ENCODE results near the gene ACADSB.

The ACADSB gene

DNA sequence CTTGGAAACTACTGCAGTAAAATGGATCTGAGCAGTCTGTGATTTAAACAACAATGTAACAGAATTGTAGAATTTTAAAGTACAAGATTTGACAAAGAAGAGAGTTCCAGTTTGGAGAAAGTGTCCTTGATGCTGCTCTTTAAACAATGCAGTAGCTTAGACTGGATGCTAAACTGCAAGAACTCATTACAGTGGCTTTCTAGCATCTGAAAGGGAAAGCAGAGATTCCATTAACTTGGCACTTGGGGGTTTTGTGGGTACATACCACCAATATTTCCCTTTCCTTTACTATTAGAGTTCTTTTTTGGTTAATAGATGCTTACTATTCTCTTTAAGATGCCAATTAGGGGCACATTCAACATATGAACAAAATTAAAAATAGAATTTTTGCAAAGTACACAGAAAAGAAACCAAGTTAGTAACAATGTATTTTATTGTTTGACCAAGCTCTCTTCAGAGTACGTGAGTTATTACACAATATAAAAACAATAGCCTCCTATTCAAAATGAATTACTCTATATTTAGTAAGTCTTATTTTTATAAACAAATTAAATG lies 16.7 kb upstream of the ACADSB start:
- TF ChIP-seq, protein P1, sequence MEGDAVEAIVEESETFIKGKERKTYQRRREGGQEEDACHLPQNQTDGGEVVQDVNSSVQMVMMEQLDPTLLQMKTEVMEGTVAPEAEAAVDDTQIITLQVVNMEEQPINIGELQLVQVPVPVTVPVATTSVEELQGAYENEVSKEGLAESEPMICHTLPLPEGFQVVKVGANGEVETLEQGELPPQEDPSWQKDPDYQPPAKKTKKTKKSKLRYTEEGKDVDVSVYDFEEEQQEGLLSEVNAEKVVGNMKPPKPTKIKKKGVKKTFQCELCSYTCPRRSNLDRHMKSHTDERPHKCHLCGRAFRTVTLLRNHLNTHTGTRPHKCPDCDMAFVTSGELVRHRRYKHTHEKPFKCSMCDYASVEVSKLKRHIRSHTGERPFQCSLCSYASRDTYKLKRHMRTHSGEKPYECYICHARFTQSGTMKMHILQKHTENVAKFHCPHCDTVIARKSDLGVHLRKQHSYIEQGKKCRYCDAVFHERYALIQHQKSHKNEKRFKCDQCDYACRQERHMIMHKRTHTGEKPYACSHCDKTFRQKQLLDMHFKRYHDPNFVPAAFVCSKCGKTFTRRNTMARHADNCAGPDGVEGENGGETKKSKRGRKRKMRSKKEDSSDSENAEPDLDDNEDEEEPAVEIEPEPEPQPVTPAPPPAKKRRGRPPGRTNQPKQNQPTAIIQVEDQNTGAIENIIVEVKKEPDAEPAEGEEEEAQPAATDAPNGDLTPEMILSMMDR (IDR thresholded peaks at IDR 0.05), result no peak
- no peak for TF ChIP-seq ZFX (IDR thresholded peaks at IDR 0.05; ENCODE audit: borderline replicate concordance)
- no peak overlapping the region for H3K27ac ChIP-seq

DNA sequence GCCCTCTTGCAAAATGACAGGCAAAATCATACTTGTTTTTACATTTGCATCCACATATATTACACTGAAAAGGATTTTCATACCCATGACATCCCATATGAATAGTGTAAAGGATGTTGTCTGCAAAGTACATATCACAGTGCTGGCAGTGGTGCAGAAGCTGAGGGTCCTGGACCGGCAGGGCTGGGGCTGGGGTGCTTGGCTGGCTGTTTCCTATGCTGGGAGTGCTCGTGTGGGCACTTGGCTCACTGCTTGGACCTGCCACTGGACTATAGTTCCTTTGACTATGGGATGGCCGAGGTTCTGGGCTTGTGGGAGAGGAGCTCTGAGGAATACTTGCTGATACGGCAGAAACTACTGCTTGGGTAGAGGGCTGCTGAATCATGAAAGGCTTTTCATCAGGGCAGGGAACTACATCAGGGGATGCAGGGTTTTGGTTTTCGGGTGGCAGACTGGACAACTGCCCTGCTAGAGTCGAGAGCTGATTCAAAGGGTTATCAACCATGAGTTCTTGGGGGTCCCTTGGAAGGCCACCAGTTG lies 14.9 kb upstream of the ACADSB start:
- no peak overlapping the region for H3K27ac ChIP-seq
- no peak for TF ChIP-seq ZFX (IDR thresholded peaks at IDR 0.05; ENCODE audit: borderline replicate concordance)
- TF ChIP-seq, protein P1 (IDR thresholded peaks at IDR 0.05), result no peak

DNA sequence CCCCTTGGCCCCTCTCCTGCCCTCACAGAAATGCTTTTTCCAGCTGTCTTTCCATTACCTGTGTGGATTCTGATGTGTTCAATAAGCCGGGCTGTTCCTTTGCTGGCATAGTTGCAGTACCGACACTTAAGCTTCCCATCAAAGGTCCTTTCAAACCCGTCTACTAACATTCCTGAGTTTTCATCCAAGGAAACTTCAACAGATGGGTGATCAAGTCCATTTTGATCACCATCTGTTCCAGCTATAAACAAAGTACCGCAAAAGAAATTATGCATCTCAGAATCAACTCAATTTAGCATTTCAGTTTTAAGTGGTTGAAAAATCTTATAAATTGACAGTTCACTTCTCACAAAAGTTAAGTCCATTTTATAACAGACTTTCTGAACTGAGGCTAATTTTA lies 12.9 kb upstream of the ACADSB start:
- TF ChIP-seq, protein P1 (IDR thresholded peaks at IDR 0.05), result no peak
- TF ChIP-seq ZFX (IDR thresholded peaks at IDR 0.05; ENCODE audit: borderline replicate concordance), result no peak
- no peak overlapping the region for H3K27ac ChIP-seq

DNA sequence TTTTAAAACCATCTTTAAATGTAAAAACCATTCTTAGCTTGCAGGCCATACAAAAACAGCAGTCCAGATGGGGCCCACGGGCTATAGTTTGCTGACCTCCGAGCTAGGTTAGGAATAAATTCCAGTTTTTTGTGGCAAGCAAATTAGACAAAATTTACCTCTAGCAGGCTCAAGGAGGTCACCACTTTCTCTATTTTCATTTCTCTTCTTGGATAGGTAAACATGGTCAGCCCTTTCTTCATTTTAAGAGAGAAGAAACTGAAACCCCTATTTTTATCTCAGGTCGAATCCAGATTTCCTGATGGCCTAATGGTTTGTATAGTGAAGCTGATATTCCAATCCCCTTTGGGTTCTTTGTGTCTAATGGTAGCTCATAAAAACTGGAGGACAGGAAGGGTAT lies 10.9 kb upstream of the ACADSB start:
- TF ChIP-seq, protein P1 (IDR thresholded peaks at IDR 0.05), result no peak
- no peak for TF ChIP-seq ZFX (IDR thresholded peaks at IDR 0.05; ENCODE audit: borderline replicate concordance)
- H3K27ac ChIP-seq, result no peak overlapping the region

DNA sequence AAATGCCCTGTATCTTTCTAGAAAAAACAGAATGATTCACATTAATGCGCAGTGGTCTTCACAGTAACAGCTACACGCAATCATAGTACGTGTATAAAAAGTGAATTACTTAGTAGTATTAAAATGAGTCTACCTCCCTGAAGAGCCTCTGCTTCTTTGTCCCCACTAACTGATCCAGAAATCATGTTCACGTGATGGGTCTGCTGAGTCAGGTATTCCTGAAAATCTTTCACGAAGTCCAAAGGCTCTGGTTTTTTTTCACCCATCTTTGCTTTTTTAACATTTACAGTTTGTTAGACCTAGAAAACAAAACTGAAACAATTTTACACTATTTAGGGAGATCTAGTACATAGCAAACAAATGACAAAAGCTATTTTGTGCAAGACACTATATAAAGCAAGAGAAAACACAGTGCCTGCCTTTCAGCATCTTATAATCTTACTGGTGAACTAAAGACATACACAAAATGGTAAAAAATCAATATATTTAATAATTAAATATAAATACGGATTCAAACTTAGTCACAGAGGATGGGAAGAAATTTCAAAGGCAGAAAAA lies 10.4 kb upstream of the ACADSB start:
- TF ChIP-seq, protein P1 (IDR thresholded peaks at IDR 0.05), result no peak
- no peak for TF ChIP-seq ZFX (IDR thresholded peaks at IDR 0.05; ENCODE audit: borderline replicate concordance)
- H3K27ac ChIP-seq, result no peak overlapping the region

DNA sequence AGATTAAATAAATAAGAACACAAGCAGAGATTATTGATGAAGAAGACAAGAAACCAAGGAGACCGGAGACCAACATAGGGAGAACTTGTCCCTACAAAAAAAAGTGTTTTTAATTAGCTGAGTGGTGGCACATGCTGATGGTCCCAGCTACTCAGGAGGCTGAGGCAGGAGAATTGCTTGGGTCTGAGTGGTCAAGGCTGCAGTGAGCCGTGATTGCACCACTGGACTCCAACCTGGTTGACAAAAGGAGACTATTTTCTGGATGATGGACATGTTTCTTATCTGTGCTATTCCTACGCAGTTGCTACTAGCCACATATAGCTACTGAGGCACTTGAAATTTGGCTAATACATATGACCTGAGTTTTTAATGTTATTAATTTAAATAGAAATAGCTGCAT lies 9.9 kb upstream of the ACADSB start:
- no peak for TF ChIP-seq ZFX (IDR thresholded peaks at IDR 0.05; ENCODE audit: borderline replicate concordance)

DNA sequence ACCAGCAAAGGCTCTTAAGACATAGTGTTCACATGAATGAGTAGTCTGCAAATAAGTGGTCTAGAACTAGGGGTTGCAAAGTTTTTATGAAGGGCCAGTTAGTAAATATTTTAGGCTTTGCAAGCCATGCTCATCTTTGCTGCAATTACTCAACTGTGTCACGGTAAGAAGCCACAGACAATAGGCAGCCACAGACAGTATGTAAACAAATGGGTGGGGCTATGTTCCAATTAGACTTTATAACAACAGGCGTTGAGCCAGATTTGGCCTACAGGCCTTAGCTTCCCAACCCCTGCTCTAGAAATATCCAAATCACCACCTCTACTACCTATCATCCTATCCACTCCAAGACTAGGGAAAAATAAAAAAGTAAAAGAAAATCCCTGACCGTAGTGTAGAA lies 9.5 kb upstream of the ACADSB start:
- TF ChIP-seq, protein P1 (IDR thresholded peaks at IDR 0.05), result no peak
- TF ChIP-seq ZFX (IDR thresholded peaks at IDR 0.05; ENCODE audit: borderline replicate concordance), result no peak
- no peak overlapping the region for H3K27ac ChIP-seq

More for the DNA sequence above, 9.9 kb upstream of the ACADSB start:
- no peak overlapping the region for H3K27ac ChIP-seq

Measured in 22Rv1 (cell line).